AG09309 (cell line): Measurements from ENCODE around the gene C2orf49.
A peak's percentile ranks its signal among the peaks of the same experiment; 100 is the strongest.

ENCODE experiments used
- DNase-seq: peaks from one replicate; pipeline ENCODE4 v3.0.0-alpha.2; 2010; ENCODE audit warnings: low read depth
- H3K4me3 ChIP-seq: 2 replicates; pipeline ENCODE4 v1.5.1; 2011; ENCODE audit warnings: mild to moderate bottlenecking, low read depth, low read length, moderate library complexity; ENCODE audit not compliant: control insufficient read depth
- TF ChIP-seq, protein P1 (sequence below): IDR thresholded peaks from 2 replicates; pipeline ENCODE4 v1.5.1; 2011; ENCODE audit warnings: mild to moderate bottlenecking, low read depth, low read length, inconsistent platforms; ENCODE audit not compliant: insufficient read depth, control insufficient read depth; ENCODE audit errors: missing control alignments

C2orf49 gene

DNA sequence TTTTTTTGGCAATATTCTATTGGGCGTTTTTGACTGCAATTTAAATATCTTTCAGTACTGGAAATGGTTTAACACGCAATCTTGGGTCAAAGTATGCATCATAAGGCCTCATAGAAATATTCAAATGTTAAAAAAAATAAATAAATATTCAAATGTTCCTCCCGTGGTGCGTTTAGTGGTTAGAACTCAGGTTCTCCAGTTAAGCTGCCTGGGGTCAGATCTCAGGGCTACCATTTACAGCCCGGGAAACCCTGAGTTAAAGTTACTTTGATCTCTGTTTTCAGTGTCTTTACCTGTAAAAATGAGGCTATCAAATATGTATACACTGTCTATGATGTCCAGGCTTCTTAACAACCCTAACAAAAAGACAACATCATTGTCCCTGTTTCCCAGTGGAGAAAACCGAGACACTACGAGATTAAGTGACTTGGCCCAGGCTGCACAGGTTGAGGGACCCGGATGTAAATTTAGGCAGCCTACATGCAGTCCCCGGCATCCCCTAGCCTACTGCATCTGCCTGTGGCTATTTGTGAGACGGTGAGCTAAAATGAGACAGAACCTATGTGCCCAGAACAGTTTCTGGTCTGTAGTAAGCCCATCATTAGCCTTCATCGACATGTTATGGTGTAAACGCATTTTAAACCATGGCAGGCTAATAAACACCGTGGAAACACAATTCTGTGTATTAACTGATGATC, 59.8 kb downstream of the C2orf49 start:
- TF ChIP-seq, protein P1, sequence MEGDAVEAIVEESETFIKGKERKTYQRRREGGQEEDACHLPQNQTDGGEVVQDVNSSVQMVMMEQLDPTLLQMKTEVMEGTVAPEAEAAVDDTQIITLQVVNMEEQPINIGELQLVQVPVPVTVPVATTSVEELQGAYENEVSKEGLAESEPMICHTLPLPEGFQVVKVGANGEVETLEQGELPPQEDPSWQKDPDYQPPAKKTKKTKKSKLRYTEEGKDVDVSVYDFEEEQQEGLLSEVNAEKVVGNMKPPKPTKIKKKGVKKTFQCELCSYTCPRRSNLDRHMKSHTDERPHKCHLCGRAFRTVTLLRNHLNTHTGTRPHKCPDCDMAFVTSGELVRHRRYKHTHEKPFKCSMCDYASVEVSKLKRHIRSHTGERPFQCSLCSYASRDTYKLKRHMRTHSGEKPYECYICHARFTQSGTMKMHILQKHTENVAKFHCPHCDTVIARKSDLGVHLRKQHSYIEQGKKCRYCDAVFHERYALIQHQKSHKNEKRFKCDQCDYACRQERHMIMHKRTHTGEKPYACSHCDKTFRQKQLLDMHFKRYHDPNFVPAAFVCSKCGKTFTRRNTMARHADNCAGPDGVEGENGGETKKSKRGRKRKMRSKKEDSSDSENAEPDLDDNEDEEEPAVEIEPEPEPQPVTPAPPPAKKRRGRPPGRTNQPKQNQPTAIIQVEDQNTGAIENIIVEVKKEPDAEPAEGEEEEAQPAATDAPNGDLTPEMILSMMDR = no peak
- no peak for DNase-seq
- peak overlapping the region; percentile 65 for H3K4me3 ChIP-seq

DNA sequence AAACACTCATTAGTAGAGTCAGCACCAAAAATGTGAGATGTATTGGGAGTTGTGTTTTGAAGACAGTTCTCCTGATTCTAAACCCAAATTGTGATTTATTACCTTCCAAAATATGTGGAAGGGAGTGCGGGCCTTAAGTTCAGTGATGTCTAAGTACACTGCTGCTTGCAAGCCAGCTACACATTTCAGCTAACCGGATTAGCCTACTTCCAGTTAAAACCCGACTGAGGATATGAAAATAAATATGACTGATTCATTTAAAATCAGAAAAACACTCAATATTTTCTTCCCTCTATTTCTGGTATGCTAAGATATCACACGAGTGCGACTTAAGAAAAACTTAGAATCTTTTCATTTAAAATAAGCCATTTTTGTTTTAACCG, 60.6 kb downstream of the C2orf49 start:
- TF ChIP-seq, protein P1 = no peak
- no peak for DNase-seq
- H3K4me3 ChIP-seq = peak overlapping the region; percentile 65

DNA sequence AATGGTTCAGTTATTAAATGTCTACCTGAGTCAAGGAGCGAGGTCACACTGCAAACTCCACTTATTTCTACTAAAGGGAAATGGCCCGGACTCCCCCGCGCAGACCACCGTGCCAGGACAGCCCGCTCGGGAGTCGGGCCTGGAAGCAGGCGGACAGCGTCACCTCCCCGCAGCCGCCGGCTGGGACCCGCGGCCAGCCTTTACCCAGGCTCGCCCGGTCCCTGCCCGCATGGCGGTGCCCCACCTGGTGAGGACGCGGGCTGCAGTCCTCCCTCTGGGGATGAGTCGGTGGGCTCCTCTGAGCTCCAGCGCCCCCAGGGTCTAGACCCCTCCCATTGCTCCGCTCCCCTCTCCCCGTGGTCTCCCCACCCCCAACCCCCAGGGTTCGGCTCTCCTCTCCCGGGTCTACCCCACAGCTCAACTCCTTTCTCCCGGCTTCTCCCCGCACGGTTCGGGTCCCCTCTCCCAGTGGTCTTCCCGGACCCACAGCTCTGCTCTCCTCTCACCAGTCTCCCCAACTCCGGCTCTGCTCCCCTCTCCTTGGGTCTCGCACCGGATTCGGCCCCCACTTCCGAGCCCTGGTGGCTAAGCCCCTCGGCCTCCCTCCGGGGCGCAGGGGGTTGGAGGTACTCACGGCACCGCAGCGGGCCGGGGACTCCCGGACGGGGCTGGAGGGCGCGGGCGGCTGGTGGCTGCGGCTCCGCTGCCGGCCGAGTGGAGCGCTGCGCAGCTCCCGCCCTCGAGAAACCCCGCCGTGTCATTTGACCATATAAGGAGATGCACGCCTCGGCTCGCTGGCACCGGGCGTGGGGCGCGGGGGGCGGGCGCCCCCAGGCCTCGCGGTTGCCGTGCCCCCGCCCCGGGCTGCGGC, 61.2 kb downstream of the C2orf49 start, which contains the start of gene FHL2:
Gene FHL2 (minus strand): TSS at position 716 of the 871 bp plus-strand sequence. CDS start 12,535 bp downstream, outside the sequence.
- peak within 1 kb of the TSS; percentile 65 for H3K4me3 ChIP-seq

More for the DNA sequence above, 61.2 kb downstream of the C2orf49 start, which contains the start of gene FHL2:
- TF ChIP-seq, protein P1 = peak; percentile 28
- no peak for DNase-seq
